SU-DHL-6 (cell line): ENCODE measurements around the gene CHD1L.

Source experiments
- EZH2phosphoT487 ChIP-seq: fragments of 200-600 bp; sonication (generic), shearing (Covaris generic); conservative IDR thresholded peaks from 2 replicates; pipeline ENCODE4 v1.6.1; 2018; ENCODE audit warnings: mild to moderate bottlenecking, antibody characterized with exemption, low read length, moderate library complexity, mixed read lengths
- TF ChIP-seq, protein P1 (sequence below): fragments of 200-600 bp; sonication (generic); IDR thresholded peaks from one replicate; pipeline ENCODE4 v1.5.1; 2017; ENCODE audit warnings: antibody characterized with exemption, mild to moderate bottlenecking, low read length, moderate library complexity; ENCODE audit not compliant: insufficient read depth, poor library complexity, severe bottlenecking

DNA sequence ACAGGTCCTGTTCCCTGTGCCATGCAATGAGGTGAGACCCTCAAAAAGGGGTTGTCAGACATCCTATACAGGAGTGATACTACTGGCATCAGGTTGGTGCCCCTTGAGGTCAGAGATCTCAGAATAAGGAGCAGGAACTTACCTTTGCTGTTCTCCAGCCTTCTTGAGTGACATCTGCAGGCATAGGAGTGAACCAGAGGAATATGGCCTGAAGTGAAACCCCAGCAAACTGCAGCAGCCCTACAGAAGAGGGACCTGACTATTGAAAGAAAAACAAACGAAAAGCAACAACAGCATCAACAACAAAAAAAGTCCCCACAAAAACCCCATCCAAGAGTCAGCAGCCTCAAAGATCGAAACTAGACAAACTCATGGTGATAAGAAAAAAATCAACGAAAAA, 74.5 kb downstream of the CHD1L start:
- TF ChIP-seq, protein P1, sequence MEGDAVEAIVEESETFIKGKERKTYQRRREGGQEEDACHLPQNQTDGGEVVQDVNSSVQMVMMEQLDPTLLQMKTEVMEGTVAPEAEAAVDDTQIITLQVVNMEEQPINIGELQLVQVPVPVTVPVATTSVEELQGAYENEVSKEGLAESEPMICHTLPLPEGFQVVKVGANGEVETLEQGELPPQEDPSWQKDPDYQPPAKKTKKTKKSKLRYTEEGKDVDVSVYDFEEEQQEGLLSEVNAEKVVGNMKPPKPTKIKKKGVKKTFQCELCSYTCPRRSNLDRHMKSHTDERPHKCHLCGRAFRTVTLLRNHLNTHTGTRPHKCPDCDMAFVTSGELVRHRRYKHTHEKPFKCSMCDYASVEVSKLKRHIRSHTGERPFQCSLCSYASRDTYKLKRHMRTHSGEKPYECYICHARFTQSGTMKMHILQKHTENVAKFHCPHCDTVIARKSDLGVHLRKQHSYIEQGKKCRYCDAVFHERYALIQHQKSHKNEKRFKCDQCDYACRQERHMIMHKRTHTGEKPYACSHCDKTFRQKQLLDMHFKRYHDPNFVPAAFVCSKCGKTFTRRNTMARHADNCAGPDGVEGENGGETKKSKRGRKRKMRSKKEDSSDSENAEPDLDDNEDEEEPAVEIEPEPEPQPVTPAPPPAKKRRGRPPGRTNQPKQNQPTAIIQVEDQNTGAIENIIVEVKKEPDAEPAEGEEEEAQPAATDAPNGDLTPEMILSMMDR = no peak
- TF ChIP-seq EZH2phosphoT487 = no peak
